Measurements from ENCODE around the gene ZC2HC1B.

Gene ZC2HC1B

GRCh38 chr6:143950875-143951274 lies 86.6 kb downstream of the ZC2HC1B start:
- no peak overlapping the region for H3K27ac ChIP-seq
- TF ChIP-seq ZFX (IDR thresholded peaks at IDR 0.05), result no peak
- TF ChIP-seq, protein P1, sequence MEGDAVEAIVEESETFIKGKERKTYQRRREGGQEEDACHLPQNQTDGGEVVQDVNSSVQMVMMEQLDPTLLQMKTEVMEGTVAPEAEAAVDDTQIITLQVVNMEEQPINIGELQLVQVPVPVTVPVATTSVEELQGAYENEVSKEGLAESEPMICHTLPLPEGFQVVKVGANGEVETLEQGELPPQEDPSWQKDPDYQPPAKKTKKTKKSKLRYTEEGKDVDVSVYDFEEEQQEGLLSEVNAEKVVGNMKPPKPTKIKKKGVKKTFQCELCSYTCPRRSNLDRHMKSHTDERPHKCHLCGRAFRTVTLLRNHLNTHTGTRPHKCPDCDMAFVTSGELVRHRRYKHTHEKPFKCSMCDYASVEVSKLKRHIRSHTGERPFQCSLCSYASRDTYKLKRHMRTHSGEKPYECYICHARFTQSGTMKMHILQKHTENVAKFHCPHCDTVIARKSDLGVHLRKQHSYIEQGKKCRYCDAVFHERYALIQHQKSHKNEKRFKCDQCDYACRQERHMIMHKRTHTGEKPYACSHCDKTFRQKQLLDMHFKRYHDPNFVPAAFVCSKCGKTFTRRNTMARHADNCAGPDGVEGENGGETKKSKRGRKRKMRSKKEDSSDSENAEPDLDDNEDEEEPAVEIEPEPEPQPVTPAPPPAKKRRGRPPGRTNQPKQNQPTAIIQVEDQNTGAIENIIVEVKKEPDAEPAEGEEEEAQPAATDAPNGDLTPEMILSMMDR (conservative IDR thresholded peaks at IDR 0.05), result no peak

- H3K27ac ChIP-seq, result no peak overlapping the region
- TF ChIP-seq, protein P1 (conservative IDR thresholded peaks at IDR 0.05), result no peak
- no peak for TF ChIP-seq ZFX (IDR thresholded peaks at IDR 0.05)
Measured at GRCh38 chr6:143952060-143952778, 87.9 kb downstream of the ZC2HC1B start.

GRCh38 chr6:143952947-143953701 lies 88.8 kb downstream of the ZC2HC1B start:
- H3K27ac ChIP-seq, result no peak overlapping the region

DNA sequence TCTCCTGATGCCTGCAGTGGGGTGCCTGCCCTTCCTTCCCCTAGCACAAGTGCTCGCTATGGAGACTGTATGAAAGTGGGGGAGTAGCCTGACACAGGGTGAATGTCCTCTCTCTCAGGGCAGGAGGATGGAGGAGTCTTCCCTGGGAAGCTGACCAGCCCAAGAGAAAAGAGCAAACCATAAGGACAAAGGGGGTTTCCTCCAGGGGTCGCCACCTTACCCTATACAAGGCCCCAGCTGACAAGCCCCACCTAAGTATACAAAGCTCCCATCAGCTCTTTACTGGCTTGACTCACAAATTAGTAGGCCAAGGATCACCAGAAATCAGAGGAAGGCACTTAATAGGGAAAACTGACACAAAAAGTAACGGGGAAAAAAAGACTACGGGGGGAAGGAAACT lies 89.6 kb downstream of the ZC2HC1B start:
- TF ChIP-seq, protein P1 (conservative IDR thresholded peaks at IDR 0.05), result no peak
- no peak for TF ChIP-seq ZFX (IDR thresholded peaks at IDR 0.05)
- no peak overlapping the region for H3K27ac ChIP-seq

More at GRCh38 chr6:143952947-143953701, 88.8 kb downstream of the ZC2HC1B start:
- no peak for TF ChIP-seq ZFX (IDR thresholded peaks at IDR 0.05)
- TF ChIP-seq, protein P1 (conservative IDR thresholded peaks at IDR 0.05), result no peak

DNA sequence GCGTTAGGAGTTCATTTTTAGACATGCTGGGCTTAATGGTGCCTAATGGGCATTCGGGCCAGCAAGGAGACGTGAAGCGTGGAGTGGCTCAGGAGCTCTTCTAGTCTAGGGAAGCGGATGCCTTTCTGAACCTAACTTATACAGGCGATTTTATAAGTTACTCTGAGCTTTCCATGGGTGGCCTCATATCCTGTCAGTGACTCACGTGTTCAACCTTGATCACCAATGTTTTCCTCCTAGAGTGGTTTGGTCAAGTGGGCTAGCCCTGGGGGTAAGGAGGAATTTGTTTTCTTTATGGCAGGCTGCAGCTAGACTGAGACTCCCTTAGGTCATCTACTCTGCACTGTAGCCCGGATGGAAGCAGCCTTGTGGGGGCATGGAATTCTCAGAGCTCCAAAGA lies 91.7 kb downstream of the ZC2HC1B start:
- H3K27ac ChIP-seq, result no peak overlapping the region
- TF ChIP-seq ZFX (IDR thresholded peaks at IDR 0.05), result no peak
- TF ChIP-seq, protein P1 (conservative IDR thresholded peaks at IDR 0.05), result no peak

DNA sequence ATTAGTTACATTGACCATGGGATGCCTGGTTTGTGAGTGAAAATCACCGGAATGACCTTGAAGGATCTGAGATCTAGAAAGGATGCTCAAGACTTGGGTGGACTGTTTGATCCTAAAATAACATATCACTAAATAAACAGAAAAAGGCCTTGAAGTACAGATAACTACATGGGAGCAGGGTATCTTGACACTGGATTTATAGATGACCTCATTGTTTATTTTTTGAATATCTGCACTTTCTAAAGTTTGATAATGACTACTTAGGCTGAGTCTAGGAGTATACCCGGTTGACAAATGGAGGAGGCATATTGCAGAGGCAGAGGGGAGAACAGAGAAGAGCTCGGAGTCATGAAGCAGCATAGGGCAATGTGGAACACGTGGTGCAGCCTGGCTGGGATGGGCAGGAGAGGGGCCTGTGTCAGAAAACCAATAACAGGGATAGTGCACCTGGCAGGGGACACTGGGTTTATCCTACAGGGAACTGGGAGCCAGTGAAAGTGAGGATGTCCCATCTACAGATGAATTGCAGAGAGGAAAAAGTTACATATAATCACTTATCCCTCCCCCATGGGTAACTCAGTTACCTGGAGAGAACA lies 93.5 kb downstream of the ZC2HC1B start:
- no peak overlapping the region for H3K27ac ChIP-seq
- TF ChIP-seq ZFX (IDR thresholded peaks at IDR 0.05), result no peak
- TF ChIP-seq, protein P1 (conservative IDR thresholded peaks at IDR 0.05), result no peak
